AG04450 (cell line): ENCODE data around the gene RIMBP2. TPM values are rescaled to one million over a fixed set of nuclear protein-coding genes. Genes with fewer than 3 reads are reported as not detected.

ENCODE experiments used
- CTCF ChIA-PET: fragments of 300-600, 350-600 bp; formaldehyde crosslinking; extraction: SDS; loops from one replicate; lab custom pipeline; 2022; ENCODE audit warnings: antibody characterized with exemption, inconsistent platforms; lab: Charles Lee
- POLR2A ChIA-PET: fragments of 350-600 bp; formaldehyde crosslinking; extraction: SDS; loops from one replicate; lab custom pipeline; 2021; ENCODE audit warnings: antibody characterized with exemption, inconsistent platforms; lab: Yijun Ruan, JAX
- DNase-seq: peaks from one replicate; pipeline ENCODE4 v3.0.0-alpha.2; 2011; ENCODE audit warnings: low read depth, low spot score
- H3K27ac ChIP-seq: one replicate; pipeline ENCODE4 v1.5.1; 2012; ENCODE audit warnings: low read depth, low read length, control low read depth
- H3K27me3 ChIP-seq: one replicate; pipeline ENCODE4 v1.6.0; 2012; ENCODE audit warnings: low read length; ENCODE audit not compliant: control insufficient read depth, insufficient read depth
- H3K4me3 ChIP-seq: 2 replicates; pipeline ENCODE4 v1.5.1; 2011; ENCODE audit warnings: mild to moderate bottlenecking, low read depth, low read length, control low read depth
- H3K9me3 ChIP-seq: 2 replicates; pipeline ENCODE4 v1.5.1; 2012; ENCODE audit warnings: low read length; ENCODE audit not compliant: control insufficient read depth, insufficient read depth
- polyA plus RNA-seq: library from polyadenylated mRNA; depleted of rRNA; stranded (reverse); fragments of >200 nt; gene quantifications from 2 replicates; pipeline ENCODE4 v1.2.3, GENCODE V29; 2011
- TF ChIP-seq, protein P1 (sequence below): IDR thresholded peaks from 2 replicates; pipeline ENCODE4 v1.5.1; 2011; ENCODE audit warnings: low read depth, low read length, control low read depth, inconsistent platforms

Gene RIMBP2
- polyA plus RNA-seq, 1 experiment: not detected

DNA sequence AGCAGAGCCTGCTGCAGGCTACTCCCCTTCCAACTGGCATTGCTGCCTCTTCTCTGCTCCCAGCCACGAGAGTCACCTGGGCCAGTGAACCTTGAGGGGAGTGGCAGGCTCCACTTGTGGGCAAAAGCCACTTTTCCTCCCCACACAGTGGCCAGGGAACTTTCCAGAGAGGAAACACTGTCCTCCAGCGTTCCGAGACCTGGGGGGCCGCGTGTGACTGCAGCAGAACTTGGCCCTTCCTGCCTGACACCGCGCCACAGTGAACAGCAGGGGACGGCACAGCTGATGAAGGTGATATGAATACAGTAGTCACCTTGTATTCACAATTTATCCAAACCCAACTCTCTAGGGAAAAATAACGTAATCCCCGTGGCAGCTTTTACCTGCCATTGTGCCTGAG lies 263.6 kb downstream of the RIMBP2 start:
- Histone ChIP-seq H3K9me3 (peaks cover 98% of the 10 kb centered on the region), H3K27me3 (no peaks in the 10 kb centered on the region), H3K27ac (no peak overlapping the region), H3K4me3 (no peak overlapping the region)
- TF ChIP-seq, protein P1, sequence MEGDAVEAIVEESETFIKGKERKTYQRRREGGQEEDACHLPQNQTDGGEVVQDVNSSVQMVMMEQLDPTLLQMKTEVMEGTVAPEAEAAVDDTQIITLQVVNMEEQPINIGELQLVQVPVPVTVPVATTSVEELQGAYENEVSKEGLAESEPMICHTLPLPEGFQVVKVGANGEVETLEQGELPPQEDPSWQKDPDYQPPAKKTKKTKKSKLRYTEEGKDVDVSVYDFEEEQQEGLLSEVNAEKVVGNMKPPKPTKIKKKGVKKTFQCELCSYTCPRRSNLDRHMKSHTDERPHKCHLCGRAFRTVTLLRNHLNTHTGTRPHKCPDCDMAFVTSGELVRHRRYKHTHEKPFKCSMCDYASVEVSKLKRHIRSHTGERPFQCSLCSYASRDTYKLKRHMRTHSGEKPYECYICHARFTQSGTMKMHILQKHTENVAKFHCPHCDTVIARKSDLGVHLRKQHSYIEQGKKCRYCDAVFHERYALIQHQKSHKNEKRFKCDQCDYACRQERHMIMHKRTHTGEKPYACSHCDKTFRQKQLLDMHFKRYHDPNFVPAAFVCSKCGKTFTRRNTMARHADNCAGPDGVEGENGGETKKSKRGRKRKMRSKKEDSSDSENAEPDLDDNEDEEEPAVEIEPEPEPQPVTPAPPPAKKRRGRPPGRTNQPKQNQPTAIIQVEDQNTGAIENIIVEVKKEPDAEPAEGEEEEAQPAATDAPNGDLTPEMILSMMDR: no peak
- ChIA-PET CTCF (no interaction called here), POLR2A (no interaction called here)
- no peak for DNase-seq

DNA sequence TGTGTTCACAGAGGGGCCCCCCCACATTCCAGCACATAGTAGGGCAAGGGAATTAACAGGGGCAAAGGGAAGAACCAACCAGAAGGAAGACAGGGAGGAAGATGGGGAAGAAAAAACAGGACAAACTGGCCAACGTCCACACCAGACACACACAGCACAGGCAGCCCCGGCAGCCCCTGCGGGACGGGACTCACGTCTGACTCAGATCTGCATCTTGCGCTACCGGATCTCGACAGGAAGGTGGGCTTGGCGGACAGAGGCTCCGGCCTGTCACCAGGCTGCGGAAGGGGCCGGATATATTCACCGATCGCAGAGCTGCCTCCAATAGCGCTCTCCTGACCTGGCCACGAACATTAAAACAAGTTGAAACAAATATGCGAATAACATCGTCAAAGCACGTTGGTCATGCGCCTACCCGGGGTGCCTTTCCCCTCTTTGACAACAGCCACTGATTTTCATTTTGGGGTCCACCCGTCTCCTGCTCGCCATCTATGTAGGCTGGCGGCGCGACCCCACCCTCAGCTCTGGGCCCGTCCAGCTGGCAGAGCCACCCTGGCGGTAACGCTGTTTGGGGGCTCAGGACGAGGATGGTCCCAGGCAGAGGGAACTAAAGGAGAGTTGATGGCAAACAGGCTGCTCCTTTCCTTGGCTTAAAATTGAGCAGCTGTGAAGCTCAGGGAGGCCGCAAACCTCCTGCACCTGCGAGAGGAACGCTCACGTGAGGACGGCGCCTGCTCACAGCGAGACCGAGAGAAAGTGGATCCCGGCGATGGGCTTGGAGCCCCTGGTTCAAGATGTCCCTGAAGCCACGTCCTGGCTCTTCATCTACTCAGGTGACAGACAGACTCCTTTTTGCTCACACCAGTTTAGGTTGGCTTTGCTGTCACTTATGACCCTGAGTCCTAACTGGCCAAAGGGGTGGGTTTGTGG lies 264.8 kb downstream of the RIMBP2 start:
- ChIA-PET CTCF (no interaction called here), POLR2A (no interaction called here)
- H3K27me3 ChIP-seq: no peaks in the 10 kb centered on the region
- TF ChIP-seq, protein P1: no peak
- H3K27ac ChIP-seq: no peak overlapping the region
- H3K4me3 ChIP-seq: no peak overlapping the region
- no peak for DNase-seq
- H3K9me3 ChIP-seq: peaks cover 98% of the 10 kb centered on the region

DNA sequence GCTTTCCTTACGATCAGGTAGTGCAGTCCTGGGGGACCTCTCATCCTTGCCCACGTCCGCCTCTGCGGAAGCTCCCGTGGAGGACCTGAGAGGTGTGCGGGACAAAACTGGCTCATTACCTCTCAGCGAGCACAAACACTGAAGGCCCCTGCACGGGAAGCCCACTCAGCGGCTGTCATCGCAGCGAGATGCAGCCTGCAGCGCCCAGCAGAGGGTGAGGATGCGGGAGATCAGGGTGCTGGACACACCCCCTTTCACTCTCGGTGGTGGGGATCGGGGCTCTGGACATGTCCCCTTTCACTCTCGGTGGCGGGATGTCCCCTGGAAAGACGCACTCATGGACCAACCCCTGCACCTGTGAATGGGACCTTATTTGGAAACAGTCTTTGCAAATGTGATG lies 266.8 kb downstream of the RIMBP2 start:
- DNase-seq: no peak
- ChIA-PET CTCF (no interaction called here), POLR2A (no interaction called here)
- TF ChIP-seq, protein P1: no peak
- no peak overlapping the region for H3K4me3 ChIP-seq
- H3K27me3 ChIP-seq: no peaks in the 10 kb centered on the region
- H3K9me3 ChIP-seq: peaks cover 90% of the 10 kb centered on the region
- H3K27ac ChIP-seq: no peak overlapping the region

DNA sequence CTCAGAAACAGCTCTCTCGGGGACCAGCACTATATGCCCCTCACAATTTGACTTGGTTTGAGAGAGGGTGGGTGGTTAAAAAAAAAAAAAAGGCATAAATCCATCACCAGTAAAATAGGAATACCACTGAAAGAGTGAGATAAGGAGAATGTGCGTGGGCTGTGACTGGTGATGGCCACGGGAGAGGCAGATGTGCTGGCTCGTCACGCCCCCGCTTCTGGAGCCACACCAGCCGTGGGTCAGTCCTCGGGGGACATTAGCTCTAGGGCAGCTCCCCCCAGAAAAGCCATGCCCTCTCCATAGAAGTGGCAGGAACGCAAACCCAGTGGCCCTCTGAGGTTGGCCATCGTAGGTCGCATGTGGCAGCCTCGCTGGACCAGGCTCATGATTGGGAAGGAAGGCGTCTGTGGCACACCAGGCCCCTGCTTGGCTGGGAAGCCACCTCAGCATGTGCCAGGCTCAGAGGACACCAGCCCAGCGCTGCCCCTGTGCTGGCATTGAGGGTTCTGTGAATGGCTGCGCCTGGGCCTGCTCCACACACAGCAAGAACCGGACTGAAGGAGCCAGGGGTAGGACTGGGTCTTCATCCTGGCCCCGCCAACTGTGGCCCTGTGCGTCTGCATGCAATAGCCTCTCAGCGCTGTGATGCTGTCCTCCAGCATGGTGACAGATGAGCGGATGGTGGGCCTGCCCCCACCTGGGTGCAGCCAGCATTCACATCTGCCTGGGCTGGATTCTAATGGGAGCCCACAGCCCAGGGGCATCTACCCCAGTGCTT lies 267.9 kb downstream of the RIMBP2 start:
- H3K27me3 ChIP-seq: no peaks in the 10 kb centered on the region
- ChIA-PET CTCF (no interaction called here), POLR2A (no interaction called here)
- TF ChIP-seq, protein P1: no peak
- no peak overlapping the region for H3K4me3 ChIP-seq
- no peak for DNase-seq
- no peak overlapping the region for H3K27ac ChIP-seq
- H3K9me3 ChIP-seq: peaks cover 92% of the 10 kb centered on the region

DNA sequence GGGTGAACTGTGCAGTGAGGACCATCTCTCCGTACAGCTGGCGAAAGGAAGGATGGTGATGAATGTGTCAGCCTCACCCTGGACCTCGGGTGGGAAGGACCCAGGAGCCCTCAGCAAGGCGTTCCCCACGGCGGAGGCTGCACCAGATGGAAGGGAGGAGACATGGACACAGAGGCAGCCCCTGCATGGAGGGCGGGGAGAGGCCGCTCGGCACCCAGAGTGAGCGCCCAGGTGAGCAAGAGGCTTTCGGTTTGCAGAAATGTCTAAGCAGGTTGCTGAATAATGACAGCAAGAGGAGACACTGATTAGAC lies 268.5 kb downstream of the RIMBP2 start:
- H3K9me3 ChIP-seq: peaks cover 90% of the 10 kb centered on the region
- POLR2A ChIA-PET: no interaction called here

More for the DNA sequence above, 268.5 kb downstream of the RIMBP2 start:
- Histone ChIP-seq H3K27me3 (no peaks in the 10 kb centered on the region), H3K4me3 (no peak overlapping the region), H3K27ac (no peak overlapping the region)
- TF ChIP-seq, protein P1: no peak
- CTCF ChIA-PET: no interaction called here
- DNase-seq: no peak
